Calu3 (cell line): Measurements from ENCODE around the gene CDC25C. TPM values are rescaled to one million over a fixed set of nuclear protein-coding genes. Genes with fewer than 3 reads are reported as not detected.

ENCODE experiments used
- BruUV-seq: library from RNA; stranded (reverse); fragments of 400-500 nt; replicated peaks from 2 replicates; lab custom pipeline; 2021; lab: Mats Ljungman, UMichigan
- CTCF ChIA-PET: fragments of 300-600 bp; sonication (Branson Sonifier 250); formaldehyde crosslinking; loops from one replicate; lab custom pipeline; 2022; ENCODE audit warnings: antibody characterized with exemption; lab: Charles Lee
- DNase-seq: peaks from one replicate; pipeline ENCODE4 v3.0.0; 2022
- H3K27ac Mint-ChIP-seq: one replicate; pipeline ENCODE4 v1.8.0; 2022; ENCODE audit warnings: mixed read lengths; ENCODE audit not compliant: unreplicated experiment
- H3K27me3 Mint-ChIP-seq: one replicate; pipeline ENCODE4 v1.8.0; 2022; ENCODE audit warnings: mixed read lengths; ENCODE audit not compliant: unreplicated experiment
- H3K36me3 Mint-ChIP-seq: one replicate; pipeline ENCODE4 v1.8.0; 2022; ENCODE audit warnings: mild to moderate bottlenecking, moderate library complexity, mixed read lengths; ENCODE audit not compliant: insufficient read depth, unreplicated experiment
- H3K4me1 Mint-ChIP-seq: one replicate; pipeline ENCODE4 v1.8.0; 2022; ENCODE audit warnings: mild to moderate bottlenecking, low read depth, mixed read lengths; ENCODE audit not compliant: unreplicated experiment
- H3K4me3 Mint-ChIP-seq: one replicate; pipeline ENCODE4 v1.8.0; 2022; ENCODE audit warnings: mild to moderate bottlenecking, low read depth, moderate library complexity, mixed read lengths; ENCODE audit not compliant: unreplicated experiment
- H3K9me3 Mint-ChIP-seq: one replicate; pipeline ENCODE4 v1.8.0; 2022; ENCODE audit warnings: low read depth, mixed read lengths; ENCODE audit not compliant: unreplicated experiment
- CTCF ChIP-seq: fragments of 200-600 bp; IDR thresholded peaks from one replicate; pipeline ENCODE4 v1.8.0; 2022; ENCODE audit warnings: antibody characterized with exemption; ENCODE audit not compliant: unreplicated experiment
- intact Hi-C: fragments of 100-400 bp; cut with micrococcal nuclease; formaldehyde crosslinking; loops from one replicate; pipeline ENCODE4 v1.10.0; 2022; ENCODE audit not compliant: unreplicated experiment
- total RNA-seq: library from RNA; stranded (reverse); gene quantifications from 2 replicates; pipeline ENCODE4 v1.2.3, GENCODE V29; 2022

The CDC25C gene
- total RNA-seq, 1 experiment from 2014 or later: 15.4 TPM

GRCh38 chr5:138315751-138316278 is 15.8 kb downstream of the CDC25C start:
- no peak overlapping the region for H3K27ac Mint-ChIP-seq
- no peaks in the 10 kb centered on the region for H3K9me3 Mint-ChIP-seq
- no peaks in the 10 kb centered on the region for H3K36me3 Mint-ChIP-seq
- no peaks in the 10 kb centered on the region for H3K27me3 Mint-ChIP-seq
- DNase-seq: no peak
- CTCF ChIA-PET: no interaction called here
- no peaks in the 10 kb centered on the region for H3K4me1 Mint-ChIP-seq
- TF ChIP-seq CTCF: no peak
- BruUV-seq: no TSS peak
- intact Hi-C loops: no loop called here
- no peak overlapping the region for H3K4me3 Mint-ChIP-seq

GRCh38 chr5:138305797-138306196 is 25.8 kb downstream of the CDC25C start:
- BruUV-seq: no TSS peak
- Mint-ChIP-seq H3K9me3 (no peaks in the 10 kb centered on the region), H3K4me1 (no peaks in the 10 kb centered on the region), H3K27me3 (no peaks in the 10 kb centered on the region), H3K27ac (no peak overlapping the region), H3K36me3 (no peaks in the 10 kb centered on the region), H3K4me3 (no peak overlapping the region)
- DNase-seq: no peak
- no peak for TF ChIP-seq CTCF
- CTCF ChIA-PET: interaction anchor here (0.6 kb wide), 1 partner anchor 12 kb away, joined by 3 read pairs; no protein-coding TSS in a partner anchor
- intact Hi-C loops: no loop called here

- Mint-ChIP-seq H3K27me3 (no peaks in the 10 kb centered on the region), H3K27ac (no peak overlapping the region), H3K36me3 (no peaks in the 10 kb centered on the region), H3K4me1 (no peaks in the 10 kb centered on the region), H3K4me3 (no peak overlapping the region), H3K9me3 (no peaks in the 10 kb centered on the region)
- CTCF ChIA-PET: no interaction called here
- intact Hi-C loops: no loop called here
- DNase-seq: no peak
- BruUV-seq: no TSS peak
- no peak for TF ChIP-seq CTCF
Measured at GRCh38 chr5:138303372-138303771, 28.2 kb downstream of the CDC25C start.

- no peaks in the 10 kb centered on the region for H3K9me3 Mint-ChIP-seq
- no peaks in the 10 kb centered on the region for H3K4me1 Mint-ChIP-seq
- TF ChIP-seq CTCF: no peak
- no peaks in the 10 kb centered on the region for H3K36me3 Mint-ChIP-seq
- H3K27me3 Mint-ChIP-seq: no peaks in the 10 kb centered on the region
- no peak for DNase-seq
- no TSS peak for BruUV-seq
- intact Hi-C loops: no loop called here
- no peak overlapping the region for H3K27ac Mint-ChIP-seq
- H3K4me3 Mint-ChIP-seq: no peak overlapping the region
- CTCF ChIA-PET: no interaction called here
Measured at GRCh38 chr5:138289296-138289695, 42.3 kb downstream of the CDC25C start.
